HG02623 (cell line): ENCODE data around the gene KRT12.

Experiments
- ATAC-seq: cut with Tn5 transposase; IDR thresholded peaks from one replicate; pipeline ENCODE4 v1.9.1; 2021; ENCODE audit warnings: moderate library complexity; ENCODE audit not compliant: unreplicated experiment

KRT12 gene

DNA sequence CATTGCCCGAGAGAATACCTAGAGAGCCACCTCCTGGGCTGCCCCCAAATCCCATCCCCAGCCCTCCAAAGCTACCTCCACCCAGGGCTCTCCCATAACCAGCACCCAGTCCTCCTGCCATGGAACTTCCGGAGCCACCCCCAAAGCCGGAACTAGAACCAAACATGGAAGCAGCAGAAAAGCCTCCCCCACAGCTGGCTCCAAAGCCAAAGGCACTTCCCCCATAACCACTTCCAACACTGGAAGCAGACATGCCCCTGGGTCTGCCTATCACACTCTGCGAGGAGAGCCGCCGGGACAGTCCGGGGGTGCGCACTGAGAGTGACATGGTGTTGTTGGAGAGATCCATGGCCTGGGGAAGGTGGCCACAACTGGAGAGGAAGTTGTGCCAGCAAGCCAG is at the start of gene KRT12:
KRT12 (minus strand) TSS at position 386 of the 400 bp plus-strand sequence; CDS start at position 349, 37 bp downstream.
- no peak for ATAC-seq

DNA sequence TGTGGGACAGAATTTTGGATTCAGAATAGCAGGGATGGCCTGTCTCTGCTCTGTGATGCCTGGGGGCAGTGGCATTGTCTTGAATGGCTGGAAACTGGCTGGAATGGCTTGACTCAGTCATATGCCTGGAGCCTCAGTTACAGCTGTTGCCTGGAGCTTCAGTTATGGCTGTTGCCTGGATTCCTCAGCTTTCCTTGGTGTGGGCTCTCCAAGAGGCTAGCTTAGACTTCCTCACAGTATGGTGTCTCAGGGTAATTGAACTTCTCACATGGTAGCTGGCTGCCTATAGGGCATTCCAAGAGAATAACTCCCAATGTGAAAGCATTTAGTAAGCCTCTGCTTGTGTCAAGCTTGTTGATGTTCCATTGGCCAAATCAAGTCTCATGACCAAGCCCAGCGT is 49.3 kb upstream of the KRT12 start:
- no peak for ATAC-seq

DNA sequence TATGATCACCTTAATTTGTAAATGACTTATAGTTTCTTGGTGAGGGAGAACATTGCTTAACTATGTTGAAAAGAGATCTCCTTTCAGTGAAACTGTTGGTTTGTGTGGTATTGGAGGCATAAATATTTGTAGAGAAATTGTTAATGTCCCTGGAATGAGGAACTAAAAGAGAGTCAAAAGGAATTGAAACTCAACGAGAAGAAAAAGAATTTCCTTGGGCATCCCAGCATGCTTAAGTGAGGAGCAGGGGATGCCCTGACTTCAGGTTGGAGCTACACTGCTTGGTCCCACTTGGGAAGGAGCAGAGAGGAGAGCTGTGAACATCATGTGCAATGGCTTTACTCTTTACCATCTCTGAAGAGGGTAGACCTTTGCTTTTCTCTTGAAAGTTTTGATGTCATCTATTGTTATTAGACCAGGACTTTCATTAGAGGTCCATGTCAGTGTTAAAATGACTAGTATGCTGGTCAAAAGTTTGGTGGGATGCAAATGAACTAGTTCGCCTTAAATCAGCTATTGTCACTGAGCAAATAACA is 48.8 kb upstream of the KRT12 start:
- ATAC-seq: no peak

DNA sequence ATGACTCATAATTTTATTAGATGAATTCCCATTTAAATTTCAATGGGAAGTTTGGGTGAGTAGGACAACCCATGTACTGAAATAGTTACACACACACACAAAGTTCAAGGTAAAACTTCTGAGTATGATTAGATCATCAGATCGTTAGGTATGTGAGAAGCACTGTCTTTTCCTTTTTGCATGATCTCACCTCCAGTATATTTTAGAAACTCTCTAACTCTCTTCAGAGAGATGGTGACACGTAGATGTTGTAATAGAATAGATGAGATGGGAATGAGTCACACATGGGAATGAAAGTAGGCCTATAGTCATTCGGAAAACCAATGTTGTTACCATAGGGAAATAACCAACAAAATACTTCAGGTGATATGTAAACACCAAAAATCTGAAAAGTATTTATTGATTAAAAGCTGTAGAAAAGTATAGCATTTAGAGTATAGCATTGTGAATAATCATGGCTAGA is 48.2 kb upstream of the KRT12 start:
- ATAC-seq: no peak

DNA sequence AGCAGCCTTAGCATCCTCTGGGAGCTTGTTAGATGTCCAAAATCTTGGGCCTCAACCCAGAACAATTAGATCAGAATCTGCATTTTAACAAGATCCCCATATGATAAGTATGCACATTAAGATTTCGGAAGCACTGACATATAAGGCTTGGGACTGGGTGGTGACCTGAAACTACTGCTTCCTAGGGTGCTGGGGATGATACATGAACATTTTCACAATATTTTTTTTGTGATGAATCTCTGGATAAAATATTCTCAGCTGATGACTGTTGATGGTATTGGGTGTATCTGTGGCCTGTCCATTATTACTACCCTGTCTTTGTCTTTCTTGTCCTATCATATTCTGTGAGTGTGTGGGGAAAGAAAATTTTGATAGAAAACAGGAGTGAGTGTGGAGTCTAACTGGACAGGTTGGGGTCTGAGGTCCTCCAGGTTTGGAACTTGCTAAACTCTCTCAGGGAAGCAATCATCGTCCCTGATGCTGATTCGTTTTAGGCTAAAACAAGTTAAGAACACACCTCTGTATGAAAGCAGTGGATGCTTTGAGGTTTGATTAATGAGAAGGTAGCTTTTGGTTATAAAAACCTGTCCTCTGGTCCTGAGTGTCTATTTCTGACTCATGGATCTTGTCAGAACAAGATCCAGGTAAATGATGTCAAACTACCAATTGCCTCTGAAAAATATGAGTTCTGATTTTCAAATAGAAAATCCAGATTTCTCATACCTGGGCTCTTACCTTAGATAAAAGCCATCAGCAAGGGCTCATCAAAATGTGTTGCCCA is 47.2 kb upstream of the KRT12 start:
- no peak for ATAC-seq

DNA sequence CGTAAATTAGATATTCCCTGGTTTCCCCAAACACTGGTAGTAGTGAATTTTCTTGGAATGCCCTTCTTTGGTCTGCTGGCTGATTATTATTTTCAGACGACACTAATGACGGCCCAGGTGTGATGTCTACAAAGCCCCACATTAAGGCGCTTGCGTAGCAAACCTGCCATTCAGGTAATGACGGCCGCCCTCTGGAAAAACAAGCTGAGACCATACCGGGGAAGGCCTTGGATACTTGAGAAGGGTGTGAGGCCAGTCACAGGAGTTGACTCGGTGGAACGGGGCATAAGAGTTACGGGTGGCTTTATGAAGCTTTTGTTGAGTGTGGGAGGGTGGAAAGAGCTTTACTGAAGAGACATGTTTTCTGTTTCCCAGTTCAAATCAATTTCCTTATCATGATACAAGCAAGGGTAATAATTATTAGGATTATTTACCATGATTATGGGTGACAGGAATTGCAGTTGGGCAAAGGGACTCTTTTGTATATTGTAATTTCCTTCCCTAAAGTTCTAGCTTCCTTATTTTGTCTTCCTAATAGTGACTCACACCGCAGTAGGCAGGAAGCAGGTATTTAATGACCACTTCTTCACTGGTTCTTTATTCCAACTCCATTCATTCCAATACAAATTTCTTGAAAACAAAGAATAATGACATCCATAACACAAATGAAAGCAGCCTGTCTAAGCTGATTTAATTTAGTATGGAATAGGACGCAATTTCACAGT is 45.6 kb upstream of the KRT12 start:
- ATAC-seq: no peak

DNA sequence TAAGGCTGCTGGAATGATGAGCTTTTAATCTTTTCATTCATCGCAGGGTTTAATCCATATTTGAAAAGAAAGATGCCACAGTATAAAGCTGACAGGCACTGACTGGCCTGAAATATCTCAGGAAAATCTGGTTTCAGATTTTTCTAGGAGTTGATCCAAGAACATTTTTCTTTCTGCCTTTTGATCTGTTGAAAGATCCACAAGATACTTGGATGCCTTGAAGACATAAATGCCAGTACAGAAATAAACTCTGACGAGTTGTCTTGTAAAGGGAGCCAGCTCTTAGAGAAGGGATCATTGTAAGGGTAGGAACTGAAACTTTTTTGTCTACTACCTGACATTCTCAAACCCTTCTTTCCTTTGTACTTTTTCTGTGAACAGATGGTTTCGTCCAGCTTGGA is 43.4 kb upstream of the KRT12 start:
- ATAC-seq: no peak

DNA sequence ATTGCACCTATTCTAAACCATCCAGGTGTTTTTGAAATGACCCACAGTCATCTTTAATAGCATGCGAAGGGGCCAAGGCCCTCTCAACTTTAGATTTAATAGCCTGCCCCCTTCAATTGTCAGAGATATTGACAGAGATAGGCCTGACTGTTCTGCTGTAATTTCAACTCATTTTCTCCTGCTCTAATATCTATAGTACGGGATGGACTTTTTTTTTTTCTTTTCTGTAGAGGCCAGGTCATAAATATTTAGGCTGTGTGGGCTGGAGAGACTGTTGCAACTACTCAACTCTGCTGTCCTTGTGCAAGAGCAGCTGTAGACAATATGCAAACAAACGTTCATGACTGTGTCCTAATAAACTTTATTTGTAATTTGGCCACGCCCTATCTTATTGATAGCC is 42.7 kb upstream of the KRT12 start:
- ATAC-seq: no peak

DNA sequence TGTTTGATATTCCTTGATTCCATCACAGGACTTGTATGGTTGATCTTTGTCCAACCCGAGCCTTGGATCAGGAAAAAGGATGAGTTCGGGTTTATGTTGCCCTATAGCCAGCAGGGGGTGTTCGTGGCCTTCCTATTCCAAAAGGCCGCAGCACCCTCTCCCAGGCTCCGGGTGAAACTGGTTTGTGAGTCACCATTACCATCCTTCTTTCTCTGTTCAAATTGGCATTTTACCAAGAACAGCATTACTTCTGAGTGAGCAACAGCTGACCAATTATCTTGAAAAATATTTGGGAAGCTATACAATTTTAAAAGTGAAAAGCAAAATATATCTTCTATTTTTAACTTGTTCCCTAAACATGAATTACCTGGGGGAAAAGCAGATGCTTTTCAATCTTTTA is 42.3 kb upstream of the KRT12 start:
- ATAC-seq: no peak

DNA sequence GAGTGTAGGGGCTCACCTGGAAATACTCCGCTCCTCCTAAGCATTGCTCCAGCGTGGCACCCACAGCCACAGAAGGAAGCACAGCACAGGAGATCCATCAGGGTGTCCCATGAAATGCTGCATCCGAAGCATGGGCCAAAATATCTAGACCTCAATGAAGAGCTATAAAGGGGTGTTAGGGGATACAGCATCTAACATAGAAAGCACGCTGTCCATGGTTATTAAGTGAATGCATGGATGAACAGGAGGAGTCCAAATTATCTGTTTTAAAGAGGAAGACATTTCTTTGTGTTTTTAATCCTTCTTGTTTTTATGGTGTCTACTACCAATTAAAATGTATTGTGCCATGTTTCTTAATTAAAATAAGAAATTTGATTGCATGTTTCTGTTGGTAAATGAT is 39.6 kb upstream of the KRT12 start:
- no peak for ATAC-seq

DNA sequence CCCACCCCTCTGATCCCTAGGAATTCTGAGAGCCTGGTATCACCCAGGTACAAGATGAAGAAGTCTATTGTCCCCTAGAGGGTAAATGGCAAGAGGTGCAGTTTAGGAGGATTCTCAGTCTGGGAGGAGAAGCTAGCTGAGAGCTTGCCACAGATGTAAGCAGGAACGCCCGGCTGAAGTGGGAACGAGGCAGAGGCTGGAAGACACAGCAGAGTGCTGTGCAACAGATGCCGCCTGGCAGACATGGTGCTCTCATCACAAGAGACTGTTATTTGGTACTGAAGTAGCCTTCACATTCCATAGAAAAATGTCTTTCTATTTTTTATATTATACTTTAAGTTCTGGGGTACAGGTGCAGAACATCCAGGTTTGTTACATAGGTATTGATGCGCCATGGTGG is 38.3 kb upstream of the KRT12 start:
- no peak for ATAC-seq

DNA sequence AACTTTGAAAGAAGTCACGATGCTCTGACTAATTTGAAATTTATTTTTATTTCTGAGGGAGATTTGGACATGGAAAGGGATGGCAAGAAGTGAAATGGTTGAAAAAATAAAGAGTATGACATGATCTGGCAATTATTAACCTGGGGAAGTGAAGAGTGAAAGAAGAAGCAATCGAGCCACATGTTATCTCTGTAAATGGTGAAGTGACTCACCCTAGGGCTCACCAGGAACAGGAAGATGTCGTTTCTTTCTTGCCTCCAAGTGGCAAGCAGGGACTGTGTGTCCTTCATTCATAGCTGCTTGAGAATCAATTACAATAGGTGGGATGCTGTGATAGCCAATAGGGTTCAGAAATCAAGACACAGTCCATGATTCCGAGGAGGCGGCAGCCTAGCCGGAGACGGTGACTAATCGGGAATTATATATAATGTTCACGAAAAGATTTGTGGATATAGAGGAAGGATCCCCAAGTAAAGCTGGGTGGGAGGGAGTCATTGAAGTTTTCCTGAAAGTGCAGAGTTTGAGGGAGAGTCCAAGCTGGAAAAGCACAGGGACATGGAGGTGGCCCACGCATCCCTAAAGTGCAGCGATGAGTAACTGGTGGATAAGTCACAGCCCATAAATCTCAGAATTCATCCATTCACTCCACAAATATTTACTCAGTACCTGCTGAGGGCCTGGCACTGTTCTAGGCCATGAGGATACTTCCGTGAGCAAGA is 36.3 kb upstream of the KRT12 start:
- no peak for ATAC-seq

DNA sequence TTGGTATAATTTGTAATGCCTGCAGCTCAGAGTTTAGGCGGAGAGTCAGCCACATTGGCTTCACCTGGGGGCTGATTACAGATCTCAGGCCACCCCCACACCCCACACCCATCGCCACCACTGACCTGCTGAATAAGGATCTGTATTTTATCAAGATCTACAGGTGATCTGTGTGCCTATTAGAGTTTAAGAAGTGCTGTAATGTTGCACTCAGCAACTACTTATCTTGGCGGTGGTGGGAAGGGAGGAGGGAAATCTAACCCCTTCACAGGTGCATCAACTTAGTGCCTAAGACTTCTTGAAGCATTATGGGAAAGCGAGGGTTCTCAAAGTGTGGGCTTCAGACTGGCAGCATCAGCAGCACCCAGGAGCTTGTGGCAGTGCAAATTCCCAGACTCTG is 35.5 kb upstream of the KRT12 start:
- no peak for ATAC-seq

DNA sequence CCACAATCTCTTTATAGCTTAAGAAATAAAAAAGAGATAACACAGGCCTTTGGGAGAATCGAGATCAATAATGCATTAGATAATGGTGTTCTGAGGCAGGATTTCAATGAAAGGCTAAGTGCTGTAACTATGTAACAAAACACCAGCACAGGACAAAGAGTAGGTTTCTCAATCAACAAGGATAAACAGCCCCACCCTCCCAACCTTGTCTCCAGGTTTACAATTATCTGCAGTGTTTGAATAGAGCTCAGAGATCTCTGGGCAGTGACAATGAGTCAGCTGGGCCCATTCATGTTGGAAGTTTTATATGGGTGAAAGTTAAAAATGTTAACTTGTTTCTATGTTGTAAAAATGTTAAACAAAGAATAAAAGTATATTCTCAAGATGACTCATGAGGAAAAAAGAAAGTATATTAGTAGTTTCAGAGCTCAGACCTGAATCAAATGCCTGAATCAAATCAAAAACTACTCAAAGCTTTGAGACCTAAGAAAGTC is 35.0 kb upstream of the KRT12 start:
- ATAC-seq: no peak

DNA sequence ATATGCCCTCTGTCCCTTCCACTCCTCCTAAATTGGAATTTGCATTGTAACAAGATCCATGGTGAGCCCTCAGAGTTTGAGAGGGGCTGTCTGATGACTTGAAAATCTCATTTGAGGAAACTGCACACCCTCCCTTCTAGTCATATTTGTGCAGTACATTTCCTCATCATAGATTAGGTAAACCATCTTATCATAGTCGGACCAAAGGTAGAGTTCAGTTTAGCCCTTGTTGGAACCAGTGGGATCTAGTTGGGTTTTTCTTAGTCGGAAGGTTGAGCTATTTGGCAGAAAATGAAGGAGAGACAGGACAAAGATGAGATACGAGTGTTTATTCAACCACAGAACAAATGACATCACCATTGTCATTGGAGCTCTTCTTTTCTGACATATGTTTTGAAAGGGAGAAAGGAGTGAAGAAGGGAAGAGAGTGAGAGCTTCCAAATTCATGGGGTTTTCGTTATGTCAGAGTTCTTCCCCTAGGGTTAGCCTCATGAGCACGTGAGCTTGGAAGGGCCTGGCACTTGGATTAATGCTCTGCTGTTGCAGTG is 33.9 kb upstream of the KRT12 start:
- no peak for ATAC-seq

DNA sequence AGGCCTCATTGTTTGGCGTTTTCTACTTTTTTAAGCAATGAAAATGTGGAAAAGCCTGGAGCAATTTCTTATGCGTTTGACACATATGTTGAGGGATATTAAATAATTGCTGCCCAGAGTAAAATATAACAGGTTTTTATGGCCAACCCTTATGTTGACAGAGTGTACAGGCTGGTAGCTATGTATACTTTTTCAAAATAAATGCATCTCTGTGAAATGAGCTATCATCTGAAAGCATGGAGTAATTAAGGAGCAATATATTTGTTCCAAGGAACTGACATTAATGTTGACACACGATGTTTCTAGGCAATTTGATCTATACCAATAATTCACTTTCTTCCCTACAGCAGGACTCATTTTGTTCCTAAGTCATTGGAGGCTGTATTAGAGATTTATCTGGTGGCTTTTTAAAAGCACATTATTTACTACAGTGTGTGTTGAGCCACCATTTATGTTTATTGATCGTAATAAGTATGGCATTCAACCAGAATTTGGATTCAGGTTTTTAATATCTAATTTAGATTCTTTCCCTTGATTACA is 30.0 kb upstream of the KRT12 start:
- no peak for ATAC-seq

DNA sequence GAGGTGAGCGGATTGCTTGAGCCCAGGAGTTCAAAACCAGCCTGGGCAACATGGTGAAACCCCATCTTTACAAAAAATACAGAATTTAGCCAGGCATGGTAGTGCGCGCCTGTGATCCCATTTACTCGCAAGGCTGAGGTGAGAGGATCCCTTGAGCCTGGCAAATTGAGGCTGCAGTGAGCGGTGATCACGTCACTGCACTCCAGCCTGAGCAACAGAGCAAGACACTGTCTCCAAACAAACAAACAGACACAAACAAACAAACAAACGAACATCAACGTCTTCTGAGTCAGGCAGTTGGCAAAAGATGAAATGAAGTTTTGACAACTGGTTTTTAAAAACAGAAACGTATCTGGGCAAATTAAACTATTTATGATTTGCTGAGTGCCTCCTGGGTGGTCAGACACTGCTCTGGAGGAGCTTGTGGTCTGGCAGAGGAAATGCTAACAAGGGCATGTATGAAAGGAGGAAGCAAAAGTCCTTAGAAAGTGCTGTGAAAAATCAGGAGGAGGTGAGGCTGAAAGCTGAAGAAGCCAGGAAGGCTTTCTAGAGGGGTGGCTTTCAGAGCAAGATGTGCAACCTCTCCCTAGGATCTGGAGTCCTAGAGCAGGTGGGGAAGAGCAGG is 28.2 kb upstream of the KRT12 start:
- no peak for ATAC-seq

DNA sequence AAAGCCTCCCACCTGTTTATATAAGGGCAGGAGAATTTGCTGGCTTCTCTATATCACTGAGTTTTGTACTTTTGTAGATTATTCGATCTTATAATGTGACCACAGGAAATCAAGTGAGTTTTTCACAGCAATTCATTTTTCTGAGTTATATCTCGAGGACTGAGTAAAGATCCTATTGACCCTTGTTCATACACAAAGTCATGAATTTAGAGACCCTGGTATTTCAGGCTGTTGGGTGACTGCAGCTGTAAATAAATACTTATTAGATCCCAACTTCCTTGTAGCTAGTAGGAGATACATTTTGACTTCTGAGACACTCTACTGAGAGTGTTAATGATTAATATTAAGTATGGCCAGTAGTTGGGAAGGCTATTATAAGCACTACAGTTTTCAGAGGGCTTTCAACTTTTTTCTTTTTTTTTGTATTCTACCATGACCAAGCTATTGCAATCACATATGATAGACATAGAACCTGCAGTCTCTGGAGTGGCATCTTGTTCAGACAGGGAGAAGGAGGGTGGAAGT is 21.2 kb upstream of the KRT12 start:
- no peak for ATAC-seq

DNA sequence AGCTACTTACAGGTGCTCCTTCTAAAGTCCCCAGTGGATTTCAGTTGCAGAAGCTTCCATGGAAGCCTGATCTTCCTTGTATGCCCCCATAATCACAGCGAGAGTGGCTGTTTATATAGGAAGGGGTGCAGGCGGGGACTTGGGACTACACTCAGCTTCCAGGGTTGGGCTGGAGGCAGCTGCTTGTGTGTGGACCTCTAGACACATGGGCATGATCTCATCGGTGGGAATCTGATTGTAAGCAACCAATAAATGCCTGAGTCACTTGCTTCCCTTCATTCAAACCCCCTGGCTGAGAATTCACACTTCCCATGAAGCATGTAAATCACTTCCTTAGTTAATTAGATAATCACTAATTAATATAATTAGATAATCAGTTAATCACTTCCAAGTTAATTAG is 19.1 kb upstream of the KRT12 start:
- ATAC-seq: no peak
